K562 (cell line): ENCODE data around the gene MACROH2A2. TPM values are rescaled to one million over a fixed set of nuclear protein-coding genes. Genes with fewer than 3 reads are reported as not detected.
"Not testable (repeated sequence)": the region's sequence is repeated elsewhere in the genome, so short reads cannot be mapped to it uniquely, and the experiment has no call there.

ENCODE experiments used
- ATAC-seq: fragments of 200-7000 bp; cut with Tn5 transposase; 3 replicates; pipeline ENCODE4 v1.9.1; 2020; ENCODE audit warnings: moderate library complexity
- BruUV-seq: library from RNA; stranded (reverse); fragments of 400-500 nt; replicated peaks from 2 replicates; lab custom pipeline; 2021; lab: Mats Ljungman, UMichigan
- CTCF ChIA-PET: fragments of 300-600 bp; formaldehyde crosslinking; extraction: SDS; loops from one replicate; lab custom pipeline; 2021; ENCODE audit warnings: low intra/inter-chr PET ratio; lab: Yijun Ruan, JAX
- POLR2A ChIA-PET: fragments of 300-600, 350-650 bp; sonication (Branson Sonifier 250); formaldehyde crosslinking; extraction: SDS; loops from one replicate; lab custom pipeline; 2021; ENCODE audit warnings: antibody characterized with exemption, inconsistent platforms; lab: Yijun Ruan, JAX
- DNase-seq, 4 experiments: peaks; one replicate each; pipeline versions ENCODE4 v3.0.0 to v3.0.0-alpha.2; 2011 to 2018; ENCODE audit warnings: low spot score in 3 of 4, mixed read lengths in 3 of 4; ENCODE audit errors: extremely low read depth in 1 of 4
- FAIRE-seq: peaks from 2 replicates; lab custom pipeline; 2011; peaks lifted over from hg19 to GRCh38; lab: Jason Lieb, UNC
- H2AFZ ChIP-seq: 2 replicates; pipeline ENCODE4 v1.6.0; 2011; ENCODE audit warnings: low read depth, low read length, control low read depth, inconsistent platforms
- H3K27ac ChIP-seq: fragments of 200-600 bp; 3 replicates; pipeline ENCODE4 v1.8.0; 2011; ENCODE audit warnings: low read depth, mild to moderate bottlenecking, control low read depth, inconsistent platforms, low read length, moderate library complexity, mixed read lengths; ENCODE audit errors: extremely low read depth
- H3K27me3 ChIP-seq, 2 experiments: fragments of 300-600 bp in 1 of 2; 2 replicates in 1 of 2; 3 replicates in 1 of 2; pipeline versions ENCODE4 v1.6.0 to v1.8.0; 2011; ENCODE audit warnings: inconsistent platforms in 2 of 2, low read length in 2 of 2, mild to moderate bottlenecking in 1 of 2, mixed read lengths in 1 of 2, moderate library complexity in 1 of 2; ENCODE audit not compliant: control insufficient read depth in 2 of 2, insufficient read depth in 2 of 2
- H3K36me3 ChIP-seq: fragments of 300-600 bp; 3 replicates; pipeline ENCODE4 v1.8.0; 2011; ENCODE audit warnings: mild to moderate bottlenecking, low read length, inconsistent platforms; ENCODE audit not compliant: control insufficient read depth, insufficient read depth
- H3K4me1 ChIP-seq, 2 experiments: fragments of 200-600 bp in 1 of 2; replicated peaks in 1 of 2; 2 replicates in 1 of 2; 3 replicates in 1 of 2; pipeline versions ENCODE4 v1.5.1 to v1.8.0; 2011; ENCODE audit warnings: inconsistent platforms in 2 of 2, low read length in 2 of 2, mild to moderate bottlenecking in 1 of 2, mixed read lengths in 1 of 2, moderate library complexity in 1 of 2; ENCODE audit not compliant: control insufficient read depth in 2 of 2, insufficient read depth in 2 of 2
- H3K4me2 ChIP-seq: 2 replicates; pipeline ENCODE4 v1.6.1; 2011; ENCODE audit warnings: low read length, control low read depth, inconsistent platforms, mixed read lengths; ENCODE audit not compliant: insufficient read depth
- H3K4me3 ChIP-seq: fragments of 200-600 bp; sonication (generic), shearing (Covaris generic); 2 replicates; pipeline ENCODE4 v1.5.1; 2016; ENCODE audit warnings: control low read depth, inconsistent platforms
- H3K79me2 ChIP-seq: fragments of 200-600 bp; 3 replicates; pipeline ENCODE4 v1.8.0; 2011; ENCODE audit warnings: low read length, inconsistent platforms; ENCODE audit not compliant: control insufficient read depth, insufficient read depth
- H3K9ac ChIP-seq, 2 experiments: 2 replicates each; pipeline versions ENCODE4 v1.6.0 to v1.6.1; 2011; ENCODE audit warnings: low read depth in 2 of 2, low read length in 2 of 2, control low read depth in 1 of 2, inconsistent platforms in 1 of 2, mild to moderate bottlenecking in 1 of 2, mixed read lengths in 1 of 2; ENCODE audit not compliant: insufficient read depth in 1 of 2
- H3K9me1 ChIP-seq: one replicate; pipeline ENCODE4 v1.6.0; 2011; ENCODE audit warnings: inconsistent platforms, mild to moderate bottlenecking, low read length, moderate library complexity; ENCODE audit not compliant: control insufficient read depth, insufficient read depth
- H3K9me3 ChIP-seq: replicated peaks from 2 replicates; pipeline ENCODE4 v1.5.1; 2011; ENCODE audit warnings: low read depth, low read length, inconsistent platforms; ENCODE audit not compliant: control insufficient read depth, insufficient read depth
- H4K20me1 ChIP-seq: replicated peaks from 2 replicates; pipeline ENCODE4 v1.6.1; 2011; ENCODE audit warnings: low read length, inconsistent platforms, mixed read lengths; ENCODE audit not compliant: control insufficient read depth, insufficient read depth
- CBFB ChIP-seq: sonication (generic); formaldehyde crosslinking; IDR thresholded peaks from 2 replicates; pipeline ENCODE4 v1.4.0; 2020; ENCODE audit warnings: mild to moderate bottlenecking, missing genetic modification reagents
- FOXJ2 ChIP-seq: fragments of 200-800 bp; sonication (Bioruptor generic); IDR thresholded peaks from 2 replicates; pipeline ENCODE4 v1.6.1; 2016; ENCODE audit warnings: missing genetic modification characterization, missing compliant biosample characterization
- FOXO4 ChIP-seq: fragments of 450-650 bp; formaldehyde crosslinking; IDR thresholded peaks from 2 replicates; pipeline ENCODE4 v1.4.0; 2020; ENCODE audit warnings: mild to moderate bottlenecking, moderate library complexity
- HMG20A ChIP-seq: fragments of 450-650 bp; formaldehyde crosslinking; conservative IDR thresholded peaks from 2 replicates; pipeline ENCODE4 v1.4.0; 2020; ENCODE audit warnings: mild to moderate bottlenecking, mixed read lengths
- KLF16 ChIP-seq: IDR thresholded peaks from 2 replicates; pipeline ENCODE4 v1.6.1; 2016; ENCODE audit warnings: antibody characterized with exemption
- MNT ChIP-seq, 2 experiments: fragments of 450-650 bp; conservative IDR thresholded peaks; 2 replicates each; pipeline ENCODE4 v1.6.1; 2017; ENCODE audit warnings: mild to moderate bottlenecking in 2 of 2, moderate library complexity in 2 of 2
- NCOA6 ChIP-seq: fragments of 450-650 bp; IDR thresholded peaks from 2 replicates; pipeline ENCODE4 v1.6.1; 2017; ENCODE audit warnings: mild to moderate bottlenecking
- NCOR1 ChIP-seq: fragments of 450-650 bp; IDR thresholded peaks from 2 replicates; pipeline ENCODE4 v1.6.1; 2016; ENCODE audit warnings: mild to moderate bottlenecking, moderate library complexity
- NELFE ChIP-seq: IDR thresholded peaks from 2 replicates; pipeline ENCODE4 v1.6.1; 2011; ENCODE audit warnings: mild to moderate bottlenecking; ENCODE audit not compliant: insufficient read depth, insufficient read length
- POLR2AphosphoS5 ChIP-seq: IDR thresholded peaks from 2 replicates; pipeline ENCODE4 v1.6.1; 2011; ENCODE audit warnings: mild to moderate bottlenecking, low read depth, low read length, moderate library complexity; ENCODE audit not compliant: control insufficient read depth, insufficient read depth
- RAD21 ChIP-seq, 2 experiments: fragments of 250-450 bp in 1 of 2; fragments of 450-650 bp in 1 of 2; sonication (Bioruptor Pico) in 1 of 2; formaldehyde crosslinking in 1 of 2; IDR thresholded peaks in 1 of 2; conservative IDR thresholded peaks in 1 of 2; 2 replicates each; pipeline versions ENCODE4 v1.4.0 to v1.8.0; 2020 to 2022; ENCODE audit warnings: mild to moderate bottlenecking in 2 of 2, moderate library complexity in 1 of 2
- TBP ChIP-seq: optimal IDR thresholded peaks from 2 replicates; pipeline ENCODE3; 2011; ENCODE audit warnings: low read depth, low read length, improper control_type of control experiment
- TCF3 ChIP-seq: sonication (generic); formaldehyde crosslinking; IDR thresholded peaks from 2 replicates; pipeline ENCODE4 v1.4.0; 2020; ENCODE audit warnings: mild to moderate bottlenecking, missing genetic modification reagents
- WGBS: fragments of 100-300 bp; shearing (Covaris generic); methylation state at CpG from one replicate; pipeline ENCODE4 v1.1.6; 2016; ENCODE audit warnings: low coverage, mixed read lengths; ENCODE audit not compliant: insufficient coverage; ENCODE audit errors: missing lambda C conversion rate; 5-methylcytosine and 5-hydroxymethylcytosine counted together
- in situ Hi-C: fragments of 300-500 bp; cut with MboI; formaldehyde crosslinking; loops from 4 replicates; pipeline ENCODE4 v1.15.0; 2018; ENCODE audit warnings: inconsistent platforms, mixed read lengths
- intact Hi-C: fragments of 100-400 bp; cut with micrococcal nuclease; formaldehyde crosslinking; loops from 2 replicates; pipeline ENCODE4 v1.14.2; 2022
- polyA plus RNA-seq, 8 experiments: library from polyadenylated mRNA; depleted of rRNA in 4 of 8; stranded (reverse) in 5 of 8; unstranded in 3 of 8; fragments of >200 nt; fragmentation: Nextera tagmentation in 2 of 8; fragmentation: Illumina TruSeq in 1 of 8; extraction: Ambion mirVana in 2 of 8; extraction: Trizol in 1 of 8; gene quantifications; 2 replicates each; pipeline versions ENCODE4 v1.2.1 to v1.2.3, GENCODE V29; 2011 to 2014; ENCODE audit warnings: inconsistent platforms in 1 of 8, missing spikeins in 1 of 8
- total RNA-seq, 7 experiments: library from RNA; depleted of rRNA in 6 of 7; stranded (reverse); fragments of >200 nt in 6 of 7; fragmentation: Illumina TruSeq in 2 of 7; extraction: Trizol in 2 of 7; gene quantifications; 2 replicates each; pipeline versions ENCODE4 v1.2.1 to v1.2.3, GENCODE V29; 2011 to 2021; ENCODE audit warnings: low replicate concordance in 1 of 7

The MACROH2A2 gene
- total and polyA plus RNA-seq, 9 of the 15 experiments (the other 6 are each of a cell fraction or from before 2014, with no cell fraction given): 0.07 TPM; not detected in 8

- TF ChIP-seq NELFE: no peak
- TF ChIP-seq HMG20A (CRISPR knock-in tag): no peak
- no peak for TF ChIP-seq MNT (conservative IDR thresholded peaks at IDR 0.05)
- TF ChIP-seq CBFB: 0 out of 2 replicates have a peak, but pooled peaks have one; percentile 33
- no peak for TF ChIP-seq TBP
- no peak for TF ChIP-seq RAD21 (CRISPR knock-in tag; conservative IDR thresholded peaks at IDR 0.05 in 1 of 2, IDR thresholded peaks at IDR 0.05 in 1 of 2)
- peak; percentile 79 for TF ChIP-seq TCF3
- peak; percentile 27; the same call in 1 of the 2 replicates for TF ChIP-seq NCOR1
- TF ChIP-seq NCOA6: no peak
- TF ChIP-seq POLR2AphosphoS5: peak; percentile 34; the same call in 1 of the 2 replicates
- no peak for TF ChIP-seq FOXJ2 (tag)
- TF ChIP-seq FOXO4 (CRISPR knock-in tag): no peak
- no peak for TF ChIP-seq KLF16
Observed at GRCh38 chr10:70122742-70123141, 70.1 kb downstream of the MACROH2A2 start (continued).

- H2AFZ ChIP-seq, CTCF ChIA-PET, H3K27ac ChIP-seq, BruUV-seq, DNase-seq, H3K9me3 ChIP-seq, H3K27me3 ChIP-seq, ATAC-seq, H4K20me1 ChIP-seq, FAIRE-seq, H3K9me1 ChIP-seq, in situ Hi-C loops, H3K4me2 ChIP-seq, H3K4me3 ChIP-seq, intact Hi-C loops, H3K79me2 ChIP-seq: not testable (repeated sequence)
- peaks cover 4 to 12% of the 10 kb centered on the region in 2 experiments; a peak in 4 of 5 replicates for H3K4me1 ChIP-seq
- H3K36me3 ChIP-seq: peaks cover 15% of the 10 kb centered on the region; the same call in 2 of the 3 replicates
- H3K9ac ChIP-seq: peak overlapping the region in 1 of 2 experiments; percentile 12; a peak in 1 of 4 replicates
- 72% methylated on average over 9 of the region's 9 CpGs for WGBS
- POLR2A ChIA-PET: interaction anchor here (0.6 to 1.5 kb wide), 2 partner anchors 47 to 1351 kb away, joined by 3 to 6 read pairs; partner anchors contain the start of gene SAR1A
Observed at GRCh38 chr10:70123166-70123565, 70.5 kb downstream of the MACROH2A2 start.
